Left ventricle myocardium superior (tissue), 1 donor: ENCODE results near the gene HACD2. TPM values are rescaled to one million over a fixed set of nuclear protein-coding genes. Genes with fewer than 3 reads are reported as not detected.

Source experiments
- ATAC-seq: fragments of 200-7000 bp; cut with Tn5 transposase; one replicate; pipeline ENCODE4 v1.9.1; 2020; ENCODE audit warnings: mild to moderate bottlenecking, moderate library complexity
- DNase-seq: peaks from one replicate; pipeline ENCODE4 v3.0.0-alpha.2; 2020
- intact Hi-C: fragments of 100-400 bp; cut with micrococcal nuclease; formaldehyde crosslinking; loops from one replicate; pipeline ENCODE4 v1.11.0; 2022
- total RNA-seq: library from RNA; stranded (reverse); fragmentation: NEBNext Ultra II Directional; extraction: Animal tissue kit (Norgen Biotek cat#: 25700); gene quantifications from one replicate; pipeline ENCODE4 v1.2.1, GENCODE V29; 2021
- donor health status: DM: no; HTN: yes; CAD: no; lungs with severe emphysema.

Gene HACD2
- total RNA-seq, 1 donor from 2014 or later = 10.5 TPM

DNA sequence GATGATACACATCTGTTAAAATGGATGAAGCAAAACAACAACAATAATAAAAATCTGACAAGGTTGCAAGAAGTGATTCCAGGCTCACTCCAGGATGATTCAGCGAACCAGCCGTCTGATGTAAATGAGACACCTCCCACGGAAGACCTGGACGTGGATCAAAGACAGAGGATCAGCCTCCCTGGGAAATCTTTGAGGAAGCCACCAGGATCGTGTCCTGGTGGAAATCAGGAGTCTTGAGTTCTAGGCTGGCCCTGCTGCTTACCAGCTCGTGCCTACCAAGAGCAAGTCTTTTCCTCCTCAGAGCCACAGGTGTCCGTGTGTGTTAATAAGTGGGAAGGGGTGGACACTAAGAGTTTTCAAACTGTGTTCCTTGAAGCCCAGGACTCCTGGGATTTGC lies 120.6 kb downstream of the HACD2 start:
- no peak for ATAC-seq
- intact Hi-C loops = no loop called here
- DNase-seq = no peak

DNA sequence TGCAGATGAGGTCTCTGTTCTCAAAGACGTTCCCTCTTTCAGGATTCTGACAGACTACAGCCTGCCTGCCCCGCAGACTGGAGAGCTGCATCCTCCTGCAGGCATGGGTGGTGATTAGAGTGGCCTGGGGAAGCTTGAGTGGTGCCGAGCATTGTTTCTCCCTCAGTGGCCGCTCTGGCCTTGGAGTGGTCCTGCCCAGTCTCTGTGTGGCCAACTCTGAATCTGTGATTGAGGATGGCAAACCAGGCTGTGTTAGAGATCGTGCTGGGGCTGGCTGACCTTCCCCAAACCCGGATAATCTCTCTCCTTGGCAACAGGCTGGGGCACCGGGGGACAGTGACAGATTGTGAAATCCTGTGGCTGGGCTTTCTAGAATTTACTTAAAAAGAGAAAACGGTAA lies 125.0 kb downstream of the HACD2 start:
- ATAC-seq = peak; percentile 34
- no peak for DNase-seq
- intact Hi-C loops = no loop called here

DNA sequence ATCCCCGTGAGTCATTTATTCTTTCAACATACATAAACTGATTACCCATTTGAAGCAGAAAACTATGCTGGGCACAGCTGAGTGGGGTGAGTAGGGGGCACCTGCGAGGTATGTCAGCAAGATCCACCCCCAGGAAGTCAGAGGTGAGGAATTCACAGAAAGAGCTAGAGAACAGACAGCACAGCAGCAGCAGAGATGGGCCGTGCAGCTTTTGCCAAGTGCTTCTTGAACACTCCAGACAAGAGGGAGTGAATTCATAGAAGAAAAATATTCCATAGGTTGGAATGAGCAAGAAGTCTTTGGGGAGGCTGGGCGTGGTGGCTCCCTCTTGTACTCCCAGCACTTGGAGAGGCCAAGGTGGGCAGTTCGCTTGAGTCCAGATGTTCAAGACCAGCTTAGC lies 126.6 kb downstream of the HACD2 start:
- intact Hi-C loops = no loop called here
- no peak for DNase-seq
- no peak for ATAC-seq

DNA sequence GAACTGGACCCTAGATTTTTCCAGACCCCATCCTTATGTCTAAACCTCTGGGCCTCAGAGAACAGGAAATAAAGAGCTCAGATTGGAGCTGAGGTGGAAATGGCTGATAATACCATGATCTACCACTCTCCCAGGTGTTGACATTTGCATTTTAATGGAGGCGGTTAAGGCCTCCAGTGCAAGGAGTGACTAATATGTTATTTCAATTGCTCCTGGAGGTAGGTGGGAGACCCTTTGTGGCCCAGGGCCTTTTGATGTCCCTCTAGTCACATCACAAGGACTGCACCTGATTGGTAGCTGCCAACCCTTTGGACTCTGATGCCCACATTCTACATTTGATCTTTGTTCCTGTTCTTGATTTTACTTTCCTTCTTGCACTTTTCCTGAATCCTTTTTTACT lies 127.0 kb downstream of the HACD2 start:
- intact Hi-C loops = no loop called here
- no peak for ATAC-seq
- DNase-seq = no peak

DNA sequence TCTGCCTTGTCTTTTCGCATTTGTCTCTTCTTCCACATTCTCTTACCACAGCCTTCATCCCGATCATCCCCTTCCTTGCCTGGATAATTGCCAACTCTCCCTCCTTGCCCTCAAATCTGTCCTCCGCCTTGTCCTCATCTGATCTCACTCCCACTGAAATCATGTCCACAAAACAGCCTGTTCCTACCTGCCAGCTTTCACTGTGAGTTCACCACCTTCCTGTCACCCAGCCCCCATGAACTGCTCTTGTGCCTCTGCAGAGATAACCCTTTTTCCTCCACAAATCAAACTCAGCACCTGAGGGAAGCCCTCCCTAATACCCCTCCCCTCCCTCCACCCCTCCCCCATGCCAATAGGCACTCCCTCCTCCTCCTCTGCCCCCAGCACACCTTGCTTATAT lies 131.2 kb downstream of the HACD2 start:
- intact Hi-C loops = no loop called here
- DNase-seq = no peak
- ATAC-seq = no peak

DNA sequence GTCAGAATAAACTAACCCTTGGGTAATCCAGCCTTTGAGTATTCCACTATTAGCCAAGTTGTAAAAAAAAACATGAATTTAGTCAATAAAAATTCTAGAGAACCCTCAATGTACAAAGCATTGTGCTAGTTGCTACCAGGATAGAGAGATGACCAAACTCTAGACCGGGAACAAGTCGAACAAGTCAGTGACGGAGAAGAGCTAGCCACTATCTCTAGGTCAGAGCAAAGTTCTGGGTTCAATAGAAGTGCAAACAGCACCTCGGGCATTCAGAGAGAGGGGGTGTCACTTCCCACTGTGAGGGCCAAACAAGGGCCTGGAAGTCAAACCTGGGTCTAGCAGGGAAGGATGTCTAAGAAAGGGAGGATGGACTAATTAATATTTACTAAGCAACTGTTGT lies 133.7 kb downstream of the HACD2 start:
- no peak for ATAC-seq
- intact Hi-C loops = no loop called here
- no peak for DNase-seq

DNA sequence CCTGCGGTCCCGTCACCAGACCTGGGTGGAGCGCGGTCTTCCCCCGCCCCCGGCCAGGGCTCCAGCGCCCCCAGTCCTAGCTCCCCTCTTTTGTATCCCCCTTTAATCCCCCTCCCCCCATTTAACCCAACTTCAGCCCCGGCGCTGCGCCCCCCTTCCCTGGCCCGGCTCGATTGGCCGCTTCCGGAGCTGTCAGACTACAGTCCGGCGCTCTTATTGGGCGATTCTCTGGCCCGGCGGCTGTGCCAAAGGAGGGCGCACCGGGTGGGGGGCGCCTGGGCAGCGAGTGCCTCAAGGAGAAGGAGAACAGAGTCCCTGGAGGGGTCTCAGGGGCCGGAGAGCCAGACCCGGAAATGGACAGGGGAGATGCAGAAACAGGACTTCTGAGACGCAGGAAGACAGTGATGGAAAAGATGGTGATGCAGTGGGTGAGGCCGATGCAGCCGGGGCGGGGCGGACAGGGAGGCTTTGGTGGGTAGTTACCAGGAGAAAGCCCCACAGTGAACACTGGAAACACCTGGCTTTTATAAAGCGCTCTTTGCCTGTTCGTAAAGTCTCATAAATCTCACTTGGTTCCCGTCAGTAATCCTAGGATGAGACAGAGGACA lies 134.8 kb downstream of the HACD2 start:
- intact Hi-C loops = loop anchor here (10.0 kb wide), 2 partner anchors 75 to 105 kb away; no protein-coding TSS in a partner anchor
- peak; percentile 67 for DNase-seq
- ATAC-seq = peak; percentile 11

DNA sequence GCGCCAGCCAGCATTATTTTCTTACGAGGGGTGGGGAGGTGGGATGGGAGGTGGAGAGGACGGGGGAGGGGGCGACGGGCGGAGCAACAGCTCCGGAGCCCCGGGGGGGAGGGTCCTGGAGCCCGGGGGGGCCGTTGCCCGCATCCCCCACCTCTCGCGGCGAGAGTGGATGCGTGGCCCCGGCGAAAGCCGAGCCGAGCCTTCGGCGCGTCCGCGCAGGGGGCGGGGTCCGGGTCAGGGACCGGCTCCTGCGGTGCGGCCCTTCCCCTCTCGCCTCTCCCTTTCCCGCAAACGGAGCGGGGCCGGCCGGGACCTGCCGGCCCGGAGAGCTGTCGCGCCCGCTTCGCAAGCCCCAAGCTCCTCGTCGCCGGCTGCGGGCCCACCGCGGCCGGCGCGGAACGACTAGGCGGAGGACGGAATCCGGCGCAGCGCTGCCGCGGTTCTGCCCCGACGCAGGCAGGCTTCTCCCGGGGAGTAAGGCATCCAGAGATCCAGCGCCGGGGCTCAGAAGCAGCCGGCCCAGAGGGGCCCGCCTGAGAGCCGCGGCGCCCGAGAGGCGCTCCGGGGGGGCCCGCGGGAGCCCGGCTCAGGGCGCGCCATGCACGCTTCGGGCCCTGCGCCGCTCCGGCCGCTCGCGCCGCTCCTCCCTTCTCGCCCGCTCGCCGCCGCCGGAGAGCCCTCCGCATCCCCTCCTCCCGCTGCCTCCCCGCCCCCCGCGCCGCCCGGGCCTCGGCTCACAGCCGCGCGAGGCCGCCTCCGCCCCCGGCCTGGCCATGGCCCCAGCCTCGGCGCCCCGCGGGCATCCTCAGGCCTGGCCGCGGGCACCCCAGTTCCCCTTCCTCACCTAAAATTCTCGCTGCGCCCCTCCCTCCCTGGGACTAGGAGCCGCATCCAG lies 135.5 kb downstream of the HACD2 start:
- intact Hi-C loops = loop anchor here (10.0 kb wide), 2 partner anchors 75 to 105 kb away; no protein-coding TSS in a partner anchor
- ATAC-seq (peak; percentile 70), DNase-seq (peak; percentile 72)

DNA sequence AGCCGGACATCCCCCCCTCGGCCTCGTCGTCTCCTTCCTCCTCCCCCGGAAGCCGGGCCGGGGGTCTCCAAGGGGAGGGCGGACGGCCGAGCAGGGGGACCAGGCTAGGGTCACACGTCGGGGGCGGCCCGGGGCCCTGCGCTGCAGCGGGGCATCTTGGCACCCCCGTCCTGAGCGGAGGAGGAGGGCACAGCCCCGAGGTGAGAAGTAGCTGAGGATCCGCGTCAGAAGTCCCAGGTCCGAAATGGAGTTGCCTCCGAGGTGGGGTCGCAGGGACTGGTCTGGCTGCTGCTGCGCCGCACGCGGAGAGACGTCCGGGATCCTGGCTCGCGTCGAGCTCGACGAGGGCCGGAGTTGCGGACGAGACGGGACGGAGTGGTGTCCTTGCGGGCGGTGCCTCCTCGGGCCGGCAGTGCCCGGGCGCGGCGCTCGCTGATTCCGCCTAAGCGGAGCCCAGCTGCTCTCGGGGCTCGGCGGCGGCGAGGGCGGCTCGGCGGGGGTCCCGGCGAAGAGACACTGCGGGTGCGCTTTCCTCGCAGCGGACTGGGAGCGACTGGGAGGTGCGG lies 136.2 kb downstream of the HACD2 start, which contains the start of gene ADCY5:
Gene ADCY5, minus strand, starts transcription at position 555 of the 566 bp plus-strand sequence. Its CDS starts 545 bp downstream, at position 10.
- intact Hi-C loops = loop anchor here (10.0 kb wide), 2 partner anchors 74 to 104 kb away; no protein-coding TSS in a partner anchor
- DNase-seq (peak; percentile 54), ATAC-seq (peak; percentile 33)

DNA sequence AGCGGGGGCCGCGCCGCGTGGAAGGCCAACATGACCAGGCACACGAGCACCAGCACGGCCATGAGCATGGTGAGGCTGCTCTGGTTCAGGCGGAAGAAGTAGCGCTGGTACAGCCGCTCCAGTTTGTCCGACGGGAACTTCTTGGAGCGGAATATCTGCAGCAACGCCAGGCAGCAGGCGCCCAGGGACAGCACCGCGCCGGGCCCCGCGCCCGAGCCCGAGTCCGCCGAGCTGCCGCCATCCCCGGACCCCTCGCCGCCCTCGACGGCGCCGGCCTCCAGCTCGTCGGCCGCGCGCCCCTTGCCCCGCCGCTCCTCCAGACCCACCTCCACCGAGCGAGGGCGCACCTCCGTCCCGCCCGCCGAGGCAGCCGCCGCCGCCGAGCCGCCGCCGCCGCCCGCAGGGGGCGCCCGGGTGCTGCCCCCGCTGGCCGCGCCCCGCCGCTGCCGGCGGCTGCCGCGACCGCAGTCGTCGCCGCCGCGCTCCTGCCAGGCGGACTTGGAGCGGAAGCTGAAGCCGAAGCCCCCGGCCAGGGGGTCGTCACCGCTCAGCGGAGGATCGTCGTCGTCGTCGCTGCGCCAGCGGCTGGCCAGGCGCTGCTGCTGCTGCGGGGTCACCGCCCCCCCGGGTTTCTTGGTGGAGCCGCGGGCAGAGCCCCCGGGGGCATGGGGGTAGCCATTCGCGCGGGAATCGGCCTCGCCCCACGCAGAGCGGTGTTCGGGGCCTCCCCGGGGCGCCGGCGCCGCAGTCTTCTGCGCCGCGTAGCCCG lies 136.9 kb downstream of the HACD2 start:
- peak; percentile 13 for ATAC-seq
- intact Hi-C loops = loop anchor here (10.0 kb wide), 2 partner anchors 73 to 103 kb away; no protein-coding TSS in a partner anchor
- peak; percentile 73 for DNase-seq

DNA sequence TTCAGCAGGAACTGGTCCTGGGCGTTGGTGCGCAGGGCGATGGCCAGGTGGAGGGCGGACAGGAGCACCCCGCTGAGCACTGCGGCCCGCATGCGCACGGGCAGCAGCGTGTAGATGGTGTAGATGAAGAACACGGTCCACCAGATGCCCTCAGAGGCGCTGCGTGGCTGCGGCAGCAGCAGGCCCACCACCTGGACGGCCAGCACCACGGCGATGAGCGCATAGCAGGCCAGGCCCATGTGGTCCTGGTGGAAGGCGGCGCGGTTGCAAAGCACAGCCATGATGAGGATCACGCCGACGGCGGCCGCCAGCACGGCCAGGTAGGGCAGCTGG lies 137.5 kb downstream of the HACD2 start:
- ATAC-seq (peak; percentile 1), DNase-seq (peak; percentile 39)

DNA sequence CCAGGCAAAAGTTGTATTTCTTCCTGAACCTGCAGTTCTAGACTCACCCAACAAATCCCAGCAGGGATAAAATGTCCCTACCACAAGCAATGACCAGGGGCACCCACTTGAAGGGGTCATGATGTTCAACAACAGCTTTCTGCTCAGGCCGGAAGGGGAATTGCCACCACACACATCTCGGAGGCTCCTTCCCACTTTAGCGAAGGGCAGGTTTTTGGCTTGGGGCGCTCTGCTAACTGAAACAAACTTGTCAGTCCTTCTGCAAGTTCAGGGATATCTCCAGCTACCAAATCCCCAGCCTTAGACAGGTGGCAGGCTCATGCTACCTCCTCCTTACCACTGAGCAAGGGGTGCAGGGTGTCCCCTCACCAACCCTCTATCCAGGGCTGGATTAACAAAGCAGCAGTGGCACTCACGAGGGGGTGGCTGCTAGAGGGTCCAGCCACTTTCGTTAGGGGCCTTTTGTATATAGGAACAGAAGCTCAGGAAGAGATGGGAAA lies 138.2 kb downstream of the HACD2 start:
- DNase-seq (no peak), ATAC-seq (no peak)
- intact Hi-C loops = loop anchor here (10.0 kb wide), 2 partner anchors 72 to 102 kb away; no protein-coding TSS in a partner anchor

More for the DNA sequence above, 137.5 kb downstream of the HACD2 start:
- intact Hi-C loops = loop anchor here (10.0 kb wide), 2 partner anchors 73 to 103 kb away; no protein-coding TSS in a partner anchor

DNA sequence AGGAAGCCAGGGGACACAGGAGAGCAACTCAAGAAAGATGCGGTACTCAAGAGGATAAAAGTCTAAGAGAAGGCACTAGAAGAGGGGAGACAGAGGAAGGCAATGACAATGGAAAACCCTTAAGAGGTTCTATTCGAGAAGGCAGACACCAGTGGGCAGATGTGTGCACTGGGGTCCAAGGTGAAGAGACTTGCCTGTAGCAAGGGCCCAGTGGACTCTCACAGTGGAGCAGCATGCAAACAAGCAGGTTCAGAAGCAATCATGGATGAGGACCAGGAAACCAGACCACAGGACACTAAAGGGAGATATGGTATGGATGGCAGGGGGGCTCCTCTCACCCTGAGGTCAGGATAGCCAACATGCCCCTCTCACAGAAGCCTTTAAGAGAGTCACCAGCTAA lies 138.6 kb downstream of the HACD2 start:
- no peak for DNase-seq
- intact Hi-C loops = loop anchor here (10.0 kb wide), 2 partner anchors 71 to 101 kb away; no protein-coding TSS in a partner anchor
- no peak for ATAC-seq

DNA sequence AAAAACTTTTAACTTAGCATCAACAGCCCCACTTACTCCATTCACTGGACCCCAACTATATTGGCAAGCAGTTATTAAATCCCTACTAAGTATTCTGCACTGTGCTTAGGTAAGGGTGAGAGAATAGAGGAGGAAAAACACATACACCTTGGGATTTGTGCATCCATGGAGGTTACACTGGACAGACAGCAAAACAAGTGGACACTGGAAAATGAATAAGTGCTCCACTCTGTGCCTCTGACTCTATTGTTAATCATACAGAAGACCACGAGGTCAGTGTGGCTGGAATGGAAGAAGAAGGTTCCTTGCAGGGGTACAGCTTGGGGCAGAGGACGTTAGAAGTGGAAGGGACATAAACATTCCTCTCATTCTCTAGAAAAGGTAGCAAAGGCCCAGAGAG lies 139.2 kb downstream of the HACD2 start:
- intact Hi-C loops = loop anchor here (10.0 kb wide), 2 partner anchors 71 to 101 kb away; no protein-coding TSS in a partner anchor
- ATAC-seq (no peak), DNase-seq (no peak)

DNA sequence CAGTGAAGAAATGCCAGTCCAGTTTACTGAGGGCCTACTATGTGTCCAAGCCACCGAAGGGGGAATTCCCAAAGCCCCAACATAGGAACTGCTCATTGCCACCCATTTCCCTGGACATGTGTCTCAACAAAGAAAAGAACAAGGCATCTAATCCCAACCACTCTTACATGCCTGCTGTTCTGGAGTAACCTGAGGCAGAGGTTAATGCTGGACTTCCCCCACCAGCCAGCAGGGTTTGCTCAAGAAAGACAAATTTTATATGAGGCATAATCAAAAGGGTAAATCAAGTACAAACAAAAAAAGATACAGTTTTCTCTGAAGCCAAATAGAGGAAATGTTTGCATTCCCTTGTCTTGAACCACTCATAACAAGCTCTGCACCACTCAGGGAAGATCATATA lies 140.1 kb downstream of the HACD2 start:
- ATAC-seq (no peak), DNase-seq (no peak)
- intact Hi-C loops = loop anchor here (10.0 kb wide), 2 partner anchors 70 to 100 kb away; no protein-coding TSS in a partner anchor

DNA sequence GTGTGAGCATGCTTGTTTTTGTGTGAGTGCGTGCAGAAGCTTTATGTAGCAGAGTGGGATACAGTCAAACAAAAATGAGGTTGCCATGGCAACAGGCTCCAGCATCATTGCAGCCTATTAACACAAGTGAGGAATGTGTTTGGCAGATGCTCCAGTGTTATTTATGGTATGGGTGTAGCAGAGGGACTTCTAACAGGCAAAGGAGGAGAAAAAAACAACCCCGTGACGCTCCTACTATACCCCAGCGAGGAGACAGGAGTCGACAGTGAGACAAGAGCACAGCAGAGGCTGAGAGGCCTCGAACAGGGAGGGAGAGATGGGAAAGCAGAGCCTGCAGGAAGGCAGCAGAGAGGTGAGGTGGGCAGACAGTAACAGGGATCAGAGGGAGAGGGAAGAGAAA lies 140.8 kb downstream of the HACD2 start:
- DNase-seq (no peak), ATAC-seq (peak; percentile 47)
- intact Hi-C loops = loop anchor here (10.0 kb wide), 2 partner anchors 69 to 99 kb away; no protein-coding TSS in a partner anchor

DNA sequence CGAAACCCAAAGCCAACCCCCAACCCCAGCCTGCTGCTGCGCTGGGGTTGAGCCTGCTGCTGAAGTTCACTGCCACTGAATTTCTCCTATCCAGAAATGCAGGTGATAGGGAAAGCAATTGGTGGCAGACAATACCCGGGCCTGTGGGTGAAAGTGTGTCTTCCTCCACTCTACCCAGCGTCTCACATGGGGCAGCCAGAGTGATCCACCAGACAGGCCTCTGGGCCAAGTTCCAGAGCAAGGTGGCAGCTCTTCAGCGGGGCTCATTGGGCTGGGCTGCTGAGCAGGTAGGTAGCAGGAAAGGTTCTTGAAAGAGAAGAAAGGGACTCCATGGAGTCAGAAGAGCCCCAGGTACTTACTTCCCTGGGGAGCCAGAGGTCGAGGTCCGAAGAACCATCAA lies 141.9 kb downstream of the HACD2 start:
- peak; percentile 54 for ATAC-seq
- peak; percentile 46 for DNase-seq
- intact Hi-C loops = loop anchor here (10.0 kb wide), 2 partner anchors 68 to 98 kb away; no protein-coding TSS in a partner anchor

DNA sequence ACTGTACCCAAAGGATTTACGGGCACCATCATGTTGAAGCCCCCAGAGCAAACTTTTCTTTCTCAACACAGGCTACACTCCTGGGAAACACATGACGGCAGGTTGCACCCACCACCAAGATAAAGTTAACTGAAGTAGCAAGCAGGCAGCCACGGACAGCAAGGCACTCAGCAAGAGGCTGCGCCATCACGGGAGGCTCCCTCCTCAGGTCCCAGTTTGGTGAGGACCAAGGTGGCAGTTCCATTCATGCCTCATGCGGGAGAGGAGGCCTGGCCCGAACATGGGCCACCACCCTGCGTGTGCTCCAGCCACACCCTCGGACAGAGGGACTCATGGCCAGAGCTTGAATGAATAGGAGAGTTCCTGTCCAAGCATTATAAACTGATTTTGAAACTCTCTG lies 142.7 kb downstream of the HACD2 start:
- no peak for DNase-seq
- ATAC-seq = no peak
- intact Hi-C loops = loop anchor here (10.0 kb wide), 2 partner anchors 67 to 97 kb away; no protein-coding TSS in a partner anchor
